HepG2 (cell line): Measurements from ENCODE around the gene ABHD15. TPM values are rescaled to one million over a fixed set of nuclear protein-coding genes. Genes with fewer than 3 reads are reported as not detected.

Source experiments
- GABPA ChIP-seq, 2 experiments: IDR thresholded peaks; 2 replicates each; pipeline ENCODE4 v1.6.1; 2011 to 2016; ENCODE audit warnings: low read depth in 2 of 2, low read length in 1 of 2, missing biosample characterization in 1 of 2, missing genetic modification characterization in 1 of 2
- RBM39 ChIP-seq: fragments of 200-400 bp; formaldehyde crosslinking; IDR thresholded peaks from one replicate; pipeline ENCODE4 v1.6.1; 2018; ENCODE audit warnings: antibody characterized with exemption, mild to moderate bottlenecking, low read depth, low read length; ENCODE audit not compliant: poor library complexity, severe bottlenecking
- SPEN ChIP-seq: sonication (generic); formaldehyde crosslinking; IDR thresholded peaks from 2 replicates; pipeline ENCODE4 v1.5.1; 2020; ENCODE audit warnings: low read depth, mild to moderate bottlenecking, missing genetic modification reagents
- ZBTB1 ChIP-seq: sonication (generic); formaldehyde crosslinking; IDR thresholded peaks from 2 replicates; pipeline ENCODE4 v1.4.0; 2020; ENCODE audit warnings: missing genetic modification reagents, borderline replicate concordance
- ZC3H13 ChIP-seq: sonication (generic); formaldehyde crosslinking; IDR thresholded peaks from 2 replicates; pipeline ENCODE4 v1.8.1; 2023; ENCODE audit warnings: mild to moderate bottlenecking, missing genetic modification reagents, moderate library complexity
- ZNF775 ChIP-seq: sonication (generic); formaldehyde crosslinking; IDR thresholded peaks from 2 replicates; pipeline ENCODE4 v1.4.0; 2020; ENCODE audit warnings: missing genetic modification reagents, mild to moderate bottlenecking, moderate library complexity, borderline replicate concordance
- polyA plus RNA-seq, 8 experiments: library from polyadenylated mRNA; depleted of rRNA in 3 of 8; stranded (reverse) in 7 of 8; unstranded in 1 of 8; fragments of >200 nt; fragmentation: Illumina TruSeq in 4 of 8; extraction: Trizol in 4 of 8; gene quantifications; 2 replicates each; pipeline versions ENCODE4 v1.2.1 to v1.2.3, GENCODE V29; 2011 to 2016; ENCODE audit warnings: low read depth in 4 of 8, missing spikeins in 1 of 8, mixed read lengths in 1 of 8; ENCODE audit not compliant: insufficient read depth in 1 of 8
- total RNA-seq, 5 experiments: library from RNA; depleted of rRNA; stranded (reverse); fragments of >200 nt; fragmentation: Illumina TruSeq; extraction: Trizol; gene quantifications; 2 replicates each; pipeline ENCODE4 v1.2.3, GENCODE V29; 2016; ENCODE audit warnings: low read depth in 1 of 5
- TF ChIP-seq, protein P1 (sequence below): fragments of 450-650 bp; IDR thresholded peaks from 2 replicates; pipeline ENCODE4 v1.6.1; 2017; ENCODE audit warnings: mild to moderate bottlenecking
- TF ChIP-seq, protein P2 (sequence below): IDR thresholded peaks from 2 replicates; pipeline ENCODE4 v1.6.1; 2018; ENCODE audit warnings: missing genetic modification reagents
- TF ChIP-seq, protein P3 (sequence below): sonication (generic); formaldehyde crosslinking; IDR thresholded peaks from 2 replicates; pipeline ENCODE4 v1.4.0; 2020; ENCODE audit warnings: missing genetic modification reagents
- TF ChIP-seq, protein P4 (sequence below): sonication (generic); formaldehyde crosslinking; IDR thresholded peaks from 2 replicates; pipeline ENCODE4 v1.4.0; 2020; ENCODE audit warnings: missing genetic modification reagents, borderline replicate concordance
- TF ChIP-seq, protein P5 (sequence below): sonication (generic); formaldehyde crosslinking; IDR thresholded peaks from 2 replicates; pipeline ENCODE4 v1.4.0; 2020; ENCODE audit warnings: missing genetic modification reagents, mild to moderate bottlenecking, borderline replicate concordance
- TF ChIP-seq, protein P6 (sequence below): sonication (generic); formaldehyde crosslinking; conservative IDR thresholded peaks from 2 replicates; pipeline ENCODE4 v1.4.0; 2020; ENCODE audit warnings: missing genetic modification reagents
- TF ChIP-seq, protein P7 (sequence below): sonication (generic); formaldehyde crosslinking; IDR thresholded peaks from 2 replicates; pipeline ENCODE4 v1.5.0; 2020; ENCODE audit warnings: mild to moderate bottlenecking, missing genetic modification reagents, moderate library complexity

The ABHD15 gene
- total and polyA plus RNA-seq, 2 of the 13 experiments (the other 11 are each of a cell fraction or from before 2014, with no cell fraction given) = 2.4 to 7.7 TPM

DNA sequence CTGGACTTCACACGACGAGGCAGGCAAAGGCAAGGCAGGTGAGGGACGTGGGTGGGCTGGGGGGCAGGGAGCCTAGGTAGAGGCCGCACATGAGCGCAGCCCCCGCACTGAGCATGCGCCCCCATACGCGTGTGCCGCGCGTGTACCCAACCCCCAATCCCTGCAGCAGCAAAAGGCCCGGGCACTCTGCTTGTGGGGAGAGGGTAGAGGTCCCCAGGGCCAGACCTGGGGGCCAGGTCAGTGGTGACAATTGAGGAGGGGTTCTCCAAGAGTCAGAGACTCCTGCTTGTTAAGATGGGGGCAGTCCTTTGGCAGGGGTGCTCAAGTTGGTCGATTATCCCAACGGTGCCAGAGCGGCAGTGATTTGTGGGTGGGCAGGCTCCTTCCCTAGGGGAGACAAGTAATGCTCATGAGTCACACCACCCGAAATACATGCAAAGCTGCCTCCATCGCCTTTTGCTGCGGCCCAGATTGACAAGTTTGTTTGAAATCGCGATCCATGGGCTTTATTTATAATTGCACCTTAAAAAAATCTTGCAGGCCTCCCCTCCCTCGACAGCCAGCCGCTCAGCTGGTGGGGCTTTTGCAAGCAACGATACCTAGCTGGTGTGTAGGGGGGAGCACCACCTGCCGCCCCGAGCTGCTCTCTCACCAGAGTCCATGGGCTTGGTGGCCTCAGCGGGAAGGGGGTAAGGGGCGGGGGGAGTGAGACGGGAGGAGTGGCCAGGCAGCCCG, 23.7 kb upstream of the ABHD15 start (continued):
- TF ChIP-seq, protein P1, sequence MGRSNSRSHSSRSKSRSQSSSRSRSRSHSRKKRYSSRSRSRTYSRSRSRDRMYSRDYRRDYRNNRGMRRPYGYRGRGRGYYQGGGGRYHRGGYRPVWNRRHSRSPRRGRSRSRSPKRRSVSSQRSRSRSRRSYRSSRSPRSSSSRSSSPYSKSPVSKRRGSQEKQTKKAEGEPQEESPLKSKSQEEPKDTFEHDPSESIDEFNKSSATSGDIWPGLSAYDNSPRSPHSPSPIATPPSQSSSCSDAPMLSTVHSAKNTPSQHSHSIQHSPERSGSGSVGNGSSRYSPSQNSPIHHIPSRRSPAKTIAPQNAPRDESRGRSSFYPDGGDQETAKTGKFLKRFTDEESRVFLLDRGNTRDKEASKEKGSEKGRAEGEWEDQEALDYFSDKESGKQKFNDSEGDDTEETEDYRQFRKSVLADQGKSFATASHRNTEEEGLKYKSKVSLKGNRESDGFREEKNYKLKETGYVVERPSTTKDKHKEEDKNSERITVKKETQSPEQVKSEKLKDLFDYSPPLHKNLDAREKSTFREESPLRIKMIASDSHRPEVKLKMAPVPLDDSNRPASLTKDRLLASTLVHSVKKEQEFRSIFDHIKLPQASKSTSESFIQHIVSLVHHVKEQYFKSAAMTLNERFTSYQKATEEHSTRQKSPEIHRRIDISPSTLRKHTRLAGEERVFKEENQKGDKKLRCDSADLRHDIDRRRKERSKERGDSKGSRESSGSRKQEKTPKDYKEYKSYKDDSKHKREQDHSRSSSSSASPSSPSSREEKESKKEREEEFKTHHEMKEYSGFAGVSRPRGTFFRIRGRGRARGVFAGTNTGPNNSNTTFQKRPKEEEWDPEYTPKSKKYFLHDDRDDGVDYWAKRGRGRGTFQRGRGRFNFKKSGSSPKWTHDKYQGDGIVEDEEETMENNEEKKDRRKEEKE = no peak
- TF ChIP-seq, protein P2, sequence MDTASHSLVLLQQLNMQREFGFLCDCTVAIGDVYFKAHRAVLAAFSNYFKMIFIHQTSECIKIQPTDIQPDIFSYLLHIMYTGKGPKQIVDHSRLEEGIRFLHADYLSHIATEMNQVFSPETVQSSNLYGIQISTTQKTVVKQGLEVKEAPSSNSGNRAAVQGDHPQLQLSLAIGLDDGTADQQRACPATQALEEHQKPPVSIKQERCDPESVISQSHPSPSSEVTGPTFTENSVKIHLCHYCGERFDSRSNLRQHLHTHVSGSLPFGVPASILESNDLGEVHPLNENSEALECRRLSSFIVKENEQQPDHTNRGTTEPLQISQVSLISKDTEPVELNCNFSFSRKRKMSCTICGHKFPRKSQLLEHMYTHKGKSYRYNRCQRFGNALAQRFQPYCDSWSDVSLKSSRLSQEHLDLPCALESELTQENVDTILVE (CRISPR knock-in tag) = 0 out of 2 replicates have a peak, but pooled peaks have one; percentile 9
- TF ChIP-seq GABPA (IDR thresholded peaks at IDR 0.05; ENCODE audit: low read depth, low read length) = no peak
- TF ChIP-seq GABPA (CRISPR knock-in tag; IDR thresholded peaks at IDR 0.05; ENCODE audit: low read depth) = no peak
- TF ChIP-seq, protein P3, sequence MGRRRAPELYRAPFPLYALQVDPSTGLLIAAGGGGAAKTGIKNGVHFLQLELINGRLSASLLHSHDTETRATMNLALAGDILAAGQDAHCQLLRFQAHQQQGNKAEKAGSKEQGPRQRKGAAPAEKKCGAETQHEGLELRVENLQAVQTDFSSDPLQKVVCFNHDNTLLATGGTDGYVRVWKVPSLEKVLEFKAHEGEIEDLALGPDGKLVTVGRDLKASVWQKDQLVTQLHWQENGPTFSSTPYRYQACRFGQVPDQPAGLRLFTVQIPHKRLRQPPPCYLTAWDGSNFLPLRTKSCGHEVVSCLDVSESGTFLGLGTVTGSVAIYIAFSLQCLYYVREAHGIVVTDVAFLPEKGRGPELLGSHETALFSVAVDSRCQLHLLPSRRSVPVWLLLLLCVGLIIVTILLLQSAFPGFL = no peak
- no peak for TF ChIP-seq ZBTB1 (CRISPR knock-in tag)
- TF ChIP-seq, protein P4, sequence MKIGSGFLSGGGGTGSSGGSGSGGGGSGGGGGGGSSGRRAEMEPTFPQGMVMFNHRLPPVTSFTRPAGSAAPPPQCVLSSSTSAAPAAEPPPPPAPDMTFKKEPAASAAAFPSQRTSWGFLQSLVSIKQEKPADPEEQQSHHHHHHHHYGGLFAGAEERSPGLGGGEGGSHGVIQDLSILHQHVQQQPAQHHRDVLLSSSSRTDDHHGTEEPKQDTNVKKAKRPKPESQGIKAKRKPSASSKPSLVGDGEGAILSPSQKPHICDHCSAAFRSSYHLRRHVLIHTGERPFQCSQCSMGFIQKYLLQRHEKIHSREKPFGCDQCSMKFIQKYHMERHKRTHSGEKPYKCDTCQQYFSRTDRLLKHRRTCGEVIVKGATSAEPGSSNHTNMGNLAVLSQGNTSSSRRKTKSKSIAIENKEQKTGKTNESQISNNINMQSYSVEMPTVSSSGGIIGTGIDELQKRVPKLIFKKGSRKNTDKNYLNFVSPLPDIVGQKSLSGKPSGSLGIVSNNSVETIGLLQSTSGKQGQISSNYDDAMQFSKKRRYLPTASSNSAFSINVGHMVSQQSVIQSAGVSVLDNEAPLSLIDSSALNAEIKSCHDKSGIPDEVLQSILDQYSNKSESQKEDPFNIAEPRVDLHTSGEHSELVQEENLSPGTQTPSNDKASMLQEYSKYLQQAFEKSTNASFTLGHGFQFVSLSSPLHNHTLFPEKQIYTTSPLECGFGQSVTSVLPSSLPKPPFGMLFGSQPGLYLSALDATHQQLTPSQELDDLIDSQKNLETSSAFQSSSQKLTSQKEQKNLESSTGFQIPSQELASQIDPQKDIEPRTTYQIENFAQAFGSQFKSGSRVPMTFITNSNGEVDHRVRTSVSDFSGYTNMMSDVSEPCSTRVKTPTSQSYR (CRISPR knock-in tag) = peak; percentile 78; the same call in 1 of the 2 replicates
- TF ChIP-seq ZNF775 (CRISPR knock-in tag) = no peak
- no peak for TF ChIP-seq RBM39
- TF ChIP-seq ZC3H13 = no peak
- TF ChIP-seq, protein P5, sequence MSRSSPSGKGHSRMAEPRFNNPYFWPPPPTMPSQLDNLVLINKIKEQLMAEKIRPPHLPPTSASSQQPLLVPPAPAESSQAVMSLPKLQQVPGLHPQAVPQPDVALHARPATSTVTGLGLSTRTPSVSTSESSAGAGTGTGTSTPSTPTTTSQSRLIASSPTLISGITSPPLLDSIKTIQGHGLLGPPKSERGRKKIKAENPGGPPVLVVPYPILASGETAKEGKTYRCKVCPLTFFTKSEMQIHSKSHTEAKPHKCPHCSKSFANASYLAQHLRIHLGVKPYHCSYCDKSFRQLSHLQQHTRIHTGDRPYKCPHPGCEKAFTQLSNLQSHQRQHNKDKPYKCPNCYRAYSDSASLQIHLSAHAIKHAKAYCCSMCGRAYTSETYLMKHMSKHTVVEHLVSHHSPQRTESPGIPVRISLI = no peak
- TF ChIP-seq, protein P6, sequence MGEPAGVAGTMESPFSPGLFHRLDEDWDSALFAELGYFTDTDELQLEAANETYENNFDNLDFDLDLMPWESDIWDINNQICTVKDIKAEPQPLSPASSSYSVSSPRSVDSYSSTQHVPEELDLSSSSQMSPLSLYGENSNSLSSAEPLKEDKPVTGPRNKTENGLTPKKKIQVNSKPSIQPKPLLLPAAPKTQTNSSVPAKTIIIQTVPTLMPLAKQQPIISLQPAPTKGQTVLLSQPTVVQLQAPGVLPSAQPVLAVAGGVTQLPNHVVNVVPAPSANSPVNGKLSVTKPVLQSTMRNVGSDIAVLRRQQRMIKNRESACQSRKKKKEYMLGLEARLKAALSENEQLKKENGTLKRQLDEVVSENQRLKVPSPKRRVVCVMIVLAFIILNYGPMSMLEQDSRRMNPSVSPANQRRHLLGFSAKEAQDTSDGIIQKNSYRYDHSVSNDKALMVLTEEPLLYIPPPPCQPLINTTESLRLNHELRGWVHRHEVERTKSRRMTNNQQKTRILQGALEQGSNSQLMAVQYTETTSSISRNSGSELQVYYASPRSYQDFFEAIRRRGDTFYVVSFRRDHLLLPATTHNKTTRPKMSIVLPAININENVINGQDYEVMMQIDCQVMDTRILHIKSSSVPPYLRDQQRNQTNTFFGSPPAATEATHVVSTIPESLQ (CRISPR knock-in tag) = no peak
- TF ChIP-seq SPEN (CRISPR knock-in tag) = no peak
- TF ChIP-seq, protein P7, sequence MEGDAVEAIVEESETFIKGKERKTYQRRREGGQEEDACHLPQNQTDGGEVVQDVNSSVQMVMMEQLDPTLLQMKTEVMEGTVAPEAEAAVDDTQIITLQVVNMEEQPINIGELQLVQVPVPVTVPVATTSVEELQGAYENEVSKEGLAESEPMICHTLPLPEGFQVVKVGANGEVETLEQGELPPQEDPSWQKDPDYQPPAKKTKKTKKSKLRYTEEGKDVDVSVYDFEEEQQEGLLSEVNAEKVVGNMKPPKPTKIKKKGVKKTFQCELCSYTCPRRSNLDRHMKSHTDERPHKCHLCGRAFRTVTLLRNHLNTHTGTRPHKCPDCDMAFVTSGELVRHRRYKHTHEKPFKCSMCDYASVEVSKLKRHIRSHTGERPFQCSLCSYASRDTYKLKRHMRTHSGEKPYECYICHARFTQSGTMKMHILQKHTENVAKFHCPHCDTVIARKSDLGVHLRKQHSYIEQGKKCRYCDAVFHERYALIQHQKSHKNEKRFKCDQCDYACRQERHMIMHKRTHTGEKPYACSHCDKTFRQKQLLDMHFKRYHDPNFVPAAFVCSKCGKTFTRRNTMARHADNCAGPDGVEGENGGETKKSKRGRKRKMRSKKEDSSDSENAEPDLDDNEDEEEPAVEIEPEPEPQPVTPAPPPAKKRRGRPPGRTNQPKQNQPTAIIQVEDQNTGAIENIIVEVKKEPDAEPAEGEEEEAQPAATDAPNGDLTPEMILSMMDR (CRISPR knock-in tag) = 0 out of 2 replicates have a peak, but pooled peaks have one; percentile 14
